ENCODE measurements around the gene FNDC10. TPM values are rescaled to one million over a fixed set of nuclear protein-coding genes. Genes with fewer than 3 reads are reported as not detected.

FNDC10 gene
- total and polyA plus RNA-seq, 2 donors from 2014 or later: 2.6 to 18.2 TPM

- H3K4me3 ChIP-seq (ENCODE audit: low read length in 3 of 3): no peak overlapping the region
- H3K4me1 ChIP-seq (ENCODE audit: control insufficient read depth in 2 of 3, insufficient read depth in 2 of 3, low read depth in 1 of 3, low read length in 3 of 3): peaks cover 0 to 2% (median 0%) of the 10 kb centered on the region in 3 donors
- intact Hi-C loops (cut with DNase I): no loop called here
- H3K36me3 ChIP-seq (ENCODE audit: control insufficient read depth in 2 of 3, insufficient read depth in 3 of 3, low read length in 3 of 3): peaks cover 3 to 28% (median 23%) of the 10 kb centered on the region in 3 donors
- no peaks in the 10 kb centered on the region for H3K9me3 ChIP-seq (ENCODE audit: control insufficient read depth in 2 of 3, insufficient read depth in 1 of 3, low read length in 3 of 3)
- no peak for TF ChIP-seq CTCF (IDR thresholded peaks at IDR 0.05; ENCODE audit: borderline replicate concordance, extremely low read depth, insufficient read depth)
- DNase-seq (no peak), FAIRE-seq (no peak)
- no peak overlapping the region for H3K9ac ChIP-seq (ENCODE audit: low read length in 3 of 3)
- no peak overlapping the region for H3K27ac ChIP-seq (ENCODE audit: low read depth in 2 of 2, low read length in 2 of 2)
- H3K27me3 ChIP-seq (ENCODE audit: control insufficient read depth, insufficient read depth, low read length): no peaks in the 10 kb centered on the region
These were observed 38.0 kb downstream of the FNDC10 start for GRCh38 chr1:1561801-1562470.

GRCh38 chr1:1560178-1560577 lies 39.8 kb downstream of the FNDC10 start:
- Histone ChIP-seq H3K27me3 (ENCODE audit: control insufficient read depth, insufficient read depth, low read length) (no peaks in the 10 kb centered on the region), H3K9me3 (ENCODE audit: control insufficient read depth in 2 of 3, insufficient read depth in 1 of 3, low read length in 3 of 3) (no peaks in the 10 kb centered on the region), H3K4me3 (ENCODE audit: low read length in 3 of 3) (no peak overlapping the region), H3K36me3 (ENCODE audit: control insufficient read depth in 2 of 3, insufficient read depth in 3 of 3, low read length in 3 of 3) (peaks cover 3 to 28% (median 20%) of the 10 kb centered on the region in 3 donors), H3K4me1 (ENCODE audit: control insufficient read depth in 2 of 3, insufficient read depth in 2 of 3, low read depth in 1 of 3, low read length in 3 of 3) (no peaks in the 10 kb centered on the region), H3K27ac (ENCODE audit: low read depth in 2 of 2, low read length in 2 of 2) (no peak overlapping the region), H3K9ac (ENCODE audit: low read length in 3 of 3) (no peak overlapping the region)
- no peak for DNase-seq
- no peak for TF ChIP-seq CTCF (IDR thresholded peaks at IDR 0.05; ENCODE audit: borderline replicate concordance, extremely low read depth, insufficient read depth)
- intact Hi-C loops (cut with DNase I): no loop called here
- no peak for FAIRE-seq

GRCh38 chr1:1559066-1559465 lies 40.9 kb downstream of the FNDC10 start:
- intact Hi-C loops (cut with DNase I): no loop called here
- FAIRE-seq (no peak), DNase-seq (no peak)
- Histone ChIP-seq H3K36me3 (ENCODE audit: control insufficient read depth in 2 of 3, insufficient read depth in 3 of 3, low read length in 3 of 3) (peaks cover 0 to 20% (median 13%) of the 10 kb centered on the region in 3 donors), H3K27ac (ENCODE audit: low read depth in 2 of 2, low read length in 2 of 2) (no peak overlapping the region), H3K27me3 (ENCODE audit: control insufficient read depth, insufficient read depth, low read length) (no peaks in the 10 kb centered on the region), H3K4me3 (ENCODE audit: low read length in 3 of 3) (no peak overlapping the region), H3K9me3 (ENCODE audit: control insufficient read depth in 2 of 3, insufficient read depth in 1 of 3, low read length in 3 of 3) (no peaks in the 10 kb centered on the region), H3K9ac (ENCODE audit: low read length in 3 of 3) (no peak overlapping the region), H3K4me1 (ENCODE audit: control insufficient read depth in 2 of 3, insufficient read depth in 2 of 3, low read depth in 1 of 3, low read length in 3 of 3) (no peaks in the 10 kb centered on the region)
- no peak for TF ChIP-seq CTCF (IDR thresholded peaks at IDR 0.05; ENCODE audit: borderline replicate concordance, extremely low read depth, insufficient read depth)
